Measurements from ENCODE around the gene ZNF460.
A peak's percentile ranks its signal among the peaks of the same experiment; 100 is the strongest.

Gene ZNF460

DNA sequence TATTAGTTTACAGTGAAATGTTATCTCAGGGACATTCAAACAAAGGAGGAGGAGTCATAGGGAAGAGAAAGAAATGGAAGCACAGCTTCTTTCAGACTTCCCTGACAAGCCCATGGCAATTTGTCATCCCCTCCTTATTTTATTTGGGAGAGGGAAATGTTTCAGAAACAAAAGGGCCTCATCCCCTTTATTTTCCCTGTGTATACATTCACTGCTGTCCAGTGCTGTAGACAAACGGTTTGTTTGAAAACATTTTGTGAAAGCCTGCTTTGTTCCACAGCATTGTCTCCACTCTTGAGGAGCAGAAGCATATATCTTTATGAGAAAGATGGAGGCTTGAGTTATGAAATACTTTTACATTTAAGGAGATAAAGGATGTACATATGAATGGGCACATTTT, 12.3 kb downstream of the ZNF460 start:
- in situ Hi-C loops (cut with HindIII; ENCODE audit: low pct_unique_long_range_greater_than_20kb, low sequenced_read_pairs): no loop called here
- no peak for DNase-seq (ENCODE audit: low read depth in 1 of 2, low spot score in 1 of 2)
- no peak for TF ChIP-seq JUND (IDR thresholded peaks at IDR 0.05; ENCODE audit: low read depth)

GRCh38 chr19:57293719-57294118, 13.4 kb downstream of the ZNF460 start:
- in situ Hi-C loops (cut with HindIII; ENCODE audit: low pct_unique_long_range_greater_than_20kb, low sequenced_read_pairs): no loop called here
- TF ChIP-seq JUND (IDR thresholded peaks at IDR 0.05; ENCODE audit: low read depth): no peak

GRCh38 chr19:57302020-57302465, 21.8 kb downstream of the ZNF460 start:
- no peak for TF ChIP-seq JUND (IDR thresholded peaks at IDR 0.05; ENCODE audit: low read depth)
- DNase-seq (ENCODE audit: low read depth in 1 of 2, low spot score in 1 of 2): peak in 1 of 2 experiments; percentile 62
- in situ Hi-C loops (cut with HindIII; ENCODE audit: low pct_unique_long_range_greater_than_20kb, low sequenced_read_pairs): no loop called here

More at GRCh38 chr19:57293719-57294118, 13.4 kb downstream of the ZNF460 start:
- DNase-seq (ENCODE audit: low read depth in 1 of 2, low spot score in 1 of 2): no peak

DNA sequence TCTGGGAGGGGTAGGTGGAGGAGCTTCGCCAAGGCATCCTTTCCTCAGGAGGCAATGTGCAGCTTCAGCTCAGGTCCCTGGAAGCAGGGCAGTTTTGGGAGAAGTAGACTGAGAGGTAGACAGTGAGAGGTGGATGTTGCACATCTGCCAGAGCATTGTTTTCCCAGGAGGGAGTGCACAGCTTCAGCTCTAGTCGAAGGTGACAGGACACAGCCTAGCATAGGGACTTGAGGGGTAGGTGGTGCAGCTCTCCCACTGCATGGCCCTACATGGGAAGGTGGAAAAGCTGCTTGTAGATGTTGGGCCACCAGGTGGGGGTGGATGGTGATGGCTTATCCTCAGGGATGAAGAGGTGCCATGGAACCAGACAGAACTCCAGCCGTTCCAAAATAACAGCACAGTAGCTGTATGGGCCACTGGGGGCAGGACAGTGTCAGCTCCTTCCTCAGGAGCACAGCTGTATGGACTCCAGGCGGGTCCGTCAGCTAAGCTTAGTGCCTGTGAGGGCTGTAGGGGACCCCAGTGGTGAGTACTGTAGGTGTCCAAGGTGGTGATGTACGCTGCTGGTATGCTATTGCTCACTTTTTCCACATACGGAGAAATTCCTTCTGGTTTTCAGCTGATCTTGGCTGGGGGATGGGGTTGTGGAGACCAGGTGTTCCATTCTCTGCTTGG, 22.6 kb downstream of the ZNF460 start:
- in situ Hi-C loops (cut with HindIII; ENCODE audit: low pct_unique_long_range_greater_than_20kb, low sequenced_read_pairs): no loop called here
- DNase-seq (ENCODE audit: low read depth in 1 of 2, low spot score in 1 of 2): no peak
- TF ChIP-seq JUND (IDR thresholded peaks at IDR 0.05; ENCODE audit: low read depth): no peak

DNA sequence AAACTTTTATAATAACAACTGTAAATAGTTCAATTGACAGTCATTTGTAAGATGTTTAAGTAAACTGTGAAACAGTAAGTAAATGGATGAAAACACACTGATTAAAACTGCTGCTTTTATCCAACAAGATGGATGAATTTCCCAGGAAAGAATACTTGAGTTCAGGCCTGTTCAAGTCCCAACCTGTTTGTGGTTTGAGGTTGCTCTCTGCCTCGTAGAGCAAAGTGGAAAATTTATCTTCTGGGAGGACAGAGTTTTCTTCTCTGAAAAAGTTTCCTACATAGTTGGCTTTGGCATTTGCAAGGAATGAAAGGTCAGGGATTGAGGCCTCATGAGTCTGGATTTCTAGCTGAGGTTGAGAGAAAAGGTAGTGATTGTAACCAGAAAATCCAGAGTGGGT, 24.8 kb downstream of the ZNF460 start:
- TF ChIP-seq JUND (IDR thresholded peaks at IDR 0.05; ENCODE audit: low read depth): no peak
- in situ Hi-C loops (cut with HindIII; ENCODE audit: low pct_unique_long_range_greater_than_20kb, low sequenced_read_pairs): no loop called here
- DNase-seq (ENCODE audit: low read depth in 1 of 2, low spot score in 1 of 2): no peak

- TF ChIP-seq JUND (IDR thresholded peaks at IDR 0.05; ENCODE audit: low read depth): no peak
- in situ Hi-C loops (cut with HindIII; ENCODE audit: low pct_unique_long_range_greater_than_20kb, low sequenced_read_pairs): no loop called here
Measured at GRCh38 chr19:57308514-57308913, 28.2 kb downstream of the ZNF460 start.

DNA sequence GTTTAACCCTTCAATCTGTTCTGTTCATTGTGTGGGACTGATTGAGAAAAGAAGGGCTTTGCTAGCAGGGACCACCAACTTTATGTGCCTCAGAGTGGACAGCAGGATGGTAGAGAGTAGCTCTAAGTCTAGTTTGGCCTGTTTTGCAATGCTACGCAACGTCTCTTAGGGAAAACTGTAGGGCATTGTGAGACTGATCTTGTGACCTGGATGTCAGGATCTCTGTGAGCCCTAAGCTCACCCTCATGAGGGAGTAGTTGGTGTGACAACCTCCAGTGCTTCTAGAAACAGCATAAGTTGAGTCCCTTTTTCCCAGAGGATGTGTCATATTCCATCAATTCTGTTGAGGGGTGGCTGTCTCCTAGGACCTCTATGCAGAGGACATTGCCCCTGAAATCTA, 30.5 kb downstream of the ZNF460 start:
- in situ Hi-C loops (cut with HindIII; ENCODE audit: low pct_unique_long_range_greater_than_20kb, low sequenced_read_pairs): no loop called here
- DNase-seq (ENCODE audit: low read depth in 1 of 2, low spot score in 1 of 2): no peak
- no peak for TF ChIP-seq JUND (IDR thresholded peaks at IDR 0.05; ENCODE audit: low read depth)

More at GRCh38 chr19:57308514-57308913, 28.2 kb downstream of the ZNF460 start:
- DNase-seq (ENCODE audit: low read depth in 1 of 2, low spot score in 1 of 2): no peak

- no peak for DNase-seq (ENCODE audit: low read depth in 1 of 2, low spot score in 1 of 2)
- TF ChIP-seq JUND (IDR thresholded peaks at IDR 0.05; ENCODE audit: low read depth): no peak
- in situ Hi-C loops (cut with HindIII; ENCODE audit: low pct_unique_long_range_greater_than_20kb, low sequenced_read_pairs): no loop called here
Measured at GRCh38 chr19:57314146-57314545, 33.9 kb downstream of the ZNF460 start.

DNA sequence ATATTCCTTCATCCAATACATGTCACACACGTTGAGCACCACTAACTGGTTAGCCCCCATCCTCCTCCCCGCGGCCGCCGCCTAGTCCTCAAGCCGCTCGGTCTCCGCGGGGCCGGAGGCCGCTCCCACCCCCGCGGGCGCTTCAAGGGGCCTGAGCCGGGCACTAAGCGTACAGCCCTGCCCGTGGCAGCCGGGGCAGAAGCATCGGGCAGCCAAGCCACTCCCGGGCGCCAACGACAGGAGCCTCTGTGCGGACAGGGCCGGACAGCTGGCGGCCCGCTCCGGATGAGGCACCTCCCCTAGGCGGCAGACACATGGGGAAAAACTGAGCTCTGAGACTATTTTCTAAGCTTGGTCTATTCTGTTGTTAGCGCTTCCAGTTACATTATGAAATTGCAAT, 37.2 kb downstream of the ZNF460 start:
- DNase-seq (ENCODE audit: low read depth in 1 of 2, low spot score in 1 of 2): no peak
- in situ Hi-C loops (cut with HindIII; ENCODE audit: low pct_unique_long_range_greater_than_20kb, low sequenced_read_pairs): no loop called here
- no peak for TF ChIP-seq JUND (IDR thresholded peaks at IDR 0.05; ENCODE audit: low read depth)

GRCh38 chr19:57319869-57320179, 39.5 kb downstream of the ZNF460 start:
- no peak for TF ChIP-seq JUND (IDR thresholded peaks at IDR 0.05; ENCODE audit: low read depth)
- in situ Hi-C loops (cut with HindIII; ENCODE audit: low pct_unique_long_range_greater_than_20kb, low sequenced_read_pairs): no loop called here

GRCh38 chr19:57320180-57321084, 40.1 kb downstream of the ZNF460 start, which contains the start of gene ZNF543:
TSS of gene ZNF543 (plus strand) at chr19:57320472. CDS start at chr19:57320854, 382 bp downstream.
- TF ChIP-seq JUND (IDR thresholded peaks at IDR 0.05; ENCODE audit: low read depth): no peak
- in situ Hi-C loops (cut with HindIII; ENCODE audit: low pct_unique_long_range_greater_than_20kb, low sequenced_read_pairs): no loop called here

More at GRCh38 chr19:57319869-57320179, 39.5 kb downstream of the ZNF460 start:
- no peak for DNase-seq (ENCODE audit: low read depth in 1 of 2, low spot score in 1 of 2)

DNA sequence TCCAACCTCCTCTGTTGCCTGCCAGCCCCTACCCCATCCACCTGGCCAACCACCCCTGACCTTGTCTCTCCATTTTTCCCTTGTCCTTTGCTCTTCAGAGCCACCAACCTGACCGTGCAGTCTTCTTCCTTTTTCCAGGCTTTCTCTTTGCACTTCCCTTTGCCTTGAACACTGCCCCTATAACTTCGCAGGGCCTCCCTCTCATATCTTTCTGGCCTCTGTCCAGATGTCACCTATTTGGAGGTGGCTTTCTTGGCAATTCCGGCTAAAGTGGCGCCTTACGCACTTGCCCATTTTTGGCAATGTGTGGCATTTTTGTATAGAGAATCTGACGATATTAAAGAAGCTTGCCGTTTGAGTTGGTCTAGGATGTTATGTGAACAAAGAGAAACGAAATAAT, 40.8 kb downstream of the ZNF460 start:
- in situ Hi-C loops (cut with HindIII; ENCODE audit: low pct_unique_long_range_greater_than_20kb, low sequenced_read_pairs): no loop called here
- no peak for TF ChIP-seq JUND (IDR thresholded peaks at IDR 0.05; ENCODE audit: low read depth)
- DNase-seq (ENCODE audit: low read depth in 1 of 2, low spot score in 1 of 2): no peak

More at GRCh38 chr19:57320180-57321084, 40.1 kb downstream of the ZNF460 start, which contains the start of gene ZNF543:
- DNase-seq (ENCODE audit: low read depth in 1 of 2, low spot score in 1 of 2): peak; percentile 94 to 96

DNA sequence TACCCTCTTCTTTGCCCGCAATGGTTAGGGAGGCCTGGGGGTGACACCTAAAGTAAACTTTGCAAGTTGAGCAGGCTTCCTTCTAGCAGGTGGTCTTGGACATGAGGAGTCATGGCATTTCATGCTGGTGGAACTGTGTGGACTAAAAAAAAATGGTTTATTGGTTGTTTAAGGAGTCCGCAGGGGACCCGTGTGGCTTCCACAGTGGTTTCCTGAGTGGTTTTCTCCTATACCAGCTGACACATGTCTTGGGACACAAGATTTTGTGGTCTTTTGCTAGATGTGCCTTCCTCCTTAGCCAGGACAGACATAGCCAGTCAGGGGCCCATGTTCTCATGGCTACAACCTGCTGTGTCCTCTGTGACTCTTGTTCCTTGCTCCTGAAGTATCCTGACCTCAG, 41.5 kb downstream of the ZNF460 start:
- DNase-seq (ENCODE audit: low read depth in 1 of 2, low spot score in 1 of 2): no peak
- in situ Hi-C loops (cut with HindIII; ENCODE audit: low pct_unique_long_range_greater_than_20kb, low sequenced_read_pairs): no loop called here
- TF ChIP-seq JUND (IDR thresholded peaks at IDR 0.05; ENCODE audit: low read depth): no peak

Measured in T47D (cell line).